ENCODE data around the gene ARV1. TPM values are rescaled to one million over a fixed set of nuclear protein-coding genes. Genes with fewer than 3 reads are reported as not detected.

Gene ARV1
- total and polyA plus RNA-seq, 4 donors = 10.7 to 19.6 (median 11.9) TPM

GRCh38 chr1:230970432-230970831 lies 8.5 kb upstream of the ARV1 start:
- ATAC-seq (ENCODE audit: low FRiP score) (no peak), DNase-seq (no peak)
- Histone ChIP-seq H3K4me3 (ENCODE audit: low read length in 2 of 2) (no peak overlapping the region), H3K27ac (ENCODE audit: low read depth in 1 of 2, low read length in 2 of 2) (no peak overlapping the region), H3K4me1 (ENCODE audit: control insufficient read depth in 1 of 2, insufficient read depth in 2 of 2, low read length in 2 of 2) (no peaks in the 10 kb centered on the region), H3K36me3 (ENCODE audit: control insufficient read depth in 1 of 2, insufficient read depth in 2 of 2, low read length in 1 of 2) (no peaks in the 10 kb centered on the region), H3K9me3 (ENCODE audit: control insufficient read depth, low read length) (no peaks in the 10 kb centered on the region), H3K27me3 (ENCODE audit: control insufficient read depth in 1 of 2, insufficient read depth in 2 of 2, low read length in 1 of 2) (no peaks in the 10 kb centered on the region)
- WGBS, 2 donors = 87 to 91% methylated on average over 5 of the region's 5 CpGs
- intact Hi-C loops (cut with DNase I) = no loop called here

- intact Hi-C loops (cut with DNase I) = no loop called here
- DNase-seq = no peak
- Histone ChIP-seq H3K27me3 (ENCODE audit: control insufficient read depth in 1 of 2, insufficient read depth in 2 of 2, low read length in 1 of 2) (no peaks in the 10 kb centered on the region), H3K4me1 (ENCODE audit: control insufficient read depth in 1 of 2, insufficient read depth in 2 of 2, low read length in 2 of 2) (no peaks in the 10 kb centered on the region), H3K36me3 (ENCODE audit: control insufficient read depth in 1 of 2, insufficient read depth in 2 of 2, low read length in 1 of 2) (peaks cover 0 to 2% of the 10 kb centered on the region in 2 donors), H3K27ac (ENCODE audit: low read depth in 1 of 2, low read length in 2 of 2) (no peak overlapping the region), H3K9me3 (ENCODE audit: control insufficient read depth, low read length) (no peaks in the 10 kb centered on the region), H3K4me3 (ENCODE audit: low read length in 2 of 2) (no peak overlapping the region)
- no peak for ATAC-seq (ENCODE audit: low FRiP score)
Measured at GRCh38 chr1:230971771-230972170, 7.1 kb upstream of the ARV1 start.

- Histone ChIP-seq H3K9me3 (ENCODE audit: control insufficient read depth, low read length) (no peaks in the 10 kb centered on the region), H3K27ac (ENCODE audit: low read depth in 1 of 2, low read length in 2 of 2) (no peak overlapping the region), H3K27me3 (ENCODE audit: control insufficient read depth in 1 of 2, insufficient read depth in 2 of 2, low read length in 1 of 2) (no peaks in the 10 kb centered on the region), H3K4me3 (ENCODE audit: low read length in 2 of 2) (no peak overlapping the region), H3K4me1 (ENCODE audit: control insufficient read depth in 1 of 2, insufficient read depth in 2 of 2, low read length in 2 of 2) (no peaks in the 10 kb centered on the region), H3K36me3 (ENCODE audit: control insufficient read depth in 1 of 2, insufficient read depth in 2 of 2, low read length in 1 of 2) (peaks cover 0 to 2% of the 10 kb centered on the region in 2 donors)
- WGBS, 2 donors = 47 to 55% methylated on average over 1 of the region's 1 CpG
- intact Hi-C loops (cut with DNase I) = no loop called here
- DNase-seq (no peak), ATAC-seq (ENCODE audit: low FRiP score) (no peak)
Measured at GRCh38 chr1:230972855-230973271, 6.0 kb upstream of the ARV1 start.

GRCh38 chr1:230975636-230976035 lies 3.3 kb upstream of the ARV1 start:
- intact Hi-C loops (cut with DNase I) = loop anchor here in 1 of 2 donors (5.0 kb wide), 2 partner anchors 58 to 178 kb away; no protein-coding TSS in a partner anchor
- peaks cover 0 to 6% of the 10 kb centered on the region in 2 donors for H3K4me1 ChIP-seq (ENCODE audit: control insufficient read depth in 1 of 2, insufficient read depth in 2 of 2, low read length in 2 of 2)
- WGBS, 2 donors = 72 to 79% methylated on average over 3 of the region's 3 CpGs

GRCh38 chr1:230976360-230976759 lies 2.5 kb upstream of the ARV1 start:
- Histone ChIP-seq H3K27me3 (ENCODE audit: control insufficient read depth in 1 of 2, insufficient read depth in 2 of 2, low read length in 1 of 2) (no peaks in the 10 kb centered on the region), H3K36me3 (ENCODE audit: control insufficient read depth in 1 of 2, insufficient read depth in 2 of 2, low read length in 1 of 2) (peaks cover 0 to 2% of the 10 kb centered on the region in 2 donors), H3K4me1 (ENCODE audit: control insufficient read depth in 1 of 2, insufficient read depth in 2 of 2, low read length in 2 of 2) (peaks cover 0 to 6% of the 10 kb centered on the region in 2 donors), H3K9me3 (ENCODE audit: control insufficient read depth, low read length) (no peaks in the 10 kb centered on the region), H3K4me3 (ENCODE audit: low read length in 2 of 2) (no peak overlapping the region), H3K27ac (ENCODE audit: low read depth in 1 of 2, low read length in 2 of 2) (no peak overlapping the region)
- no peak for ATAC-seq (ENCODE audit: low FRiP score)
- no peak for DNase-seq
- WGBS, 2 donors = 94 to 95% methylated on average over 4 of the region's 4 CpGs
- intact Hi-C loops (cut with DNase I) = loop anchor here in 1 of 2 donors (5.0 kb wide), 2 partner anchors 59 to 179 kb away; no protein-coding TSS in a partner anchor

More at GRCh38 chr1:230975636-230976035, 3.3 kb upstream of the ARV1 start:
- no peak for DNase-seq
- H3K27ac ChIP-seq (ENCODE audit: low read depth in 1 of 2, low read length in 2 of 2) = no peak overlapping the region
- no peak for ATAC-seq (ENCODE audit: low FRiP score)
- no peak overlapping the region for H3K4me3 ChIP-seq (ENCODE audit: low read length in 2 of 2)
- H3K36me3 ChIP-seq (ENCODE audit: control insufficient read depth in 1 of 2, insufficient read depth in 2 of 2, low read length in 1 of 2) = peaks cover 0 to 2% of the 10 kb centered on the region in 2 donors
- H3K27me3 ChIP-seq (ENCODE audit: control insufficient read depth in 1 of 2, insufficient read depth in 2 of 2, low read length in 1 of 2) = no peaks in the 10 kb centered on the region
- H3K9me3 ChIP-seq (ENCODE audit: control insufficient read depth, low read length) = no peaks in the 10 kb centered on the region

GRCh38 chr1:230976825-230977747 lies 1.8 kb upstream of the ARV1 start:
- no peak for ATAC-seq (ENCODE audit: low FRiP score)

GRCh38 chr1:230977761-230978490 lies 968 bp upstream of the ARV1 start:
- Histone ChIP-seq H3K9me3 (ENCODE audit: control insufficient read depth, low read length) (no peaks in the 10 kb centered on the region), H3K27ac (ENCODE audit: low read depth in 1 of 2, low read length in 2 of 2) (no peak overlapping the region), H3K36me3 (ENCODE audit: control insufficient read depth in 1 of 2, insufficient read depth in 2 of 2, low read length in 1 of 2) (peaks cover 0 to 2% of the 10 kb centered on the region in 2 donors), H3K4me3 (ENCODE audit: low read length in 2 of 2) (peak overlapping the region; percentile 69 to 76), H3K27me3 (ENCODE audit: control insufficient read depth in 1 of 2, insufficient read depth in 2 of 2, low read length in 1 of 2) (no peaks in the 10 kb centered on the region), H3K4me1 (ENCODE audit: control insufficient read depth in 1 of 2, insufficient read depth in 2 of 2, low read length in 2 of 2) (peaks cover 0 to 6% of the 10 kb centered on the region in 2 donors)
- peak; percentile 60 to 81 for DNase-seq
- ATAC-seq (ENCODE audit: low FRiP score) = peak; percentile 20
- intact Hi-C loops (cut with DNase I) = loop anchor here in 1 of 2 donors (5.0 kb wide), 2 partner anchors 61 to 181 kb away; no protein-coding TSS in a partner anchor
- WGBS, 2 donors = 2 to 3% methylated on average over 42 to 52 of the region's 52 CpGs

More at GRCh38 chr1:230976825-230977747, 1.8 kb upstream of the ARV1 start:
- WGBS, 2 donors = 81 to 85% methylated on average over 14 of the region's 14 CpGs
- H3K27me3 ChIP-seq (ENCODE audit: control insufficient read depth in 1 of 2, insufficient read depth in 2 of 2, low read length in 1 of 2) = no peaks in the 10 kb centered on the region
- H3K4me3 ChIP-seq (ENCODE audit: low read length in 2 of 2) = no peak overlapping the region
- H3K9me3 ChIP-seq (ENCODE audit: control insufficient read depth, low read length) = no peaks in the 10 kb centered on the region
- DNase-seq = no peak
- H3K36me3 ChIP-seq (ENCODE audit: control insufficient read depth in 1 of 2, insufficient read depth in 2 of 2, low read length in 1 of 2) = peaks cover 0 to 2% of the 10 kb centered on the region in 2 donors
- no peak overlapping the region for H3K27ac ChIP-seq (ENCODE audit: low read depth in 1 of 2, low read length in 2 of 2)
- peaks cover 0 to 6% of the 10 kb centered on the region in 2 donors for H3K4me1 ChIP-seq (ENCODE audit: control insufficient read depth in 1 of 2, insufficient read depth in 2 of 2, low read length in 2 of 2)
- intact Hi-C loops (cut with DNase I) = loop anchor here in 1 of 2 donors (5.0 kb wide), 2 partner anchors 60 to 180 kb away; no protein-coding TSS in a partner anchor

- intact Hi-C loops (cut with DNase I) = loop anchor here in 1 of 2 donors (5.0 kb wide), 2 partner anchors 62 to 182 kb away; no protein-coding TSS in a partner anchor
- Histone ChIP-seq H3K36me3 (ENCODE audit: control insufficient read depth in 1 of 2, insufficient read depth in 2 of 2, low read length in 1 of 2) (peaks cover 0 to 2% of the 10 kb centered on the region in 2 donors), H3K4me1 (ENCODE audit: control insufficient read depth in 1 of 2, insufficient read depth in 2 of 2, low read length in 2 of 2) (peaks cover 0 to 6% of the 10 kb centered on the region in 2 donors), H3K27ac (ENCODE audit: low read depth in 1 of 2, low read length in 2 of 2) (no peak overlapping the region), H3K27me3 (ENCODE audit: control insufficient read depth in 1 of 2, insufficient read depth in 2 of 2, low read length in 1 of 2) (no peaks in the 10 kb centered on the region), H3K9me3 (ENCODE audit: control insufficient read depth, low read length) (no peaks in the 10 kb centered on the region), H3K4me3 (ENCODE audit: low read length in 2 of 2) (peak overlapping the region; percentile 62 to 89)
- ATAC-seq (ENCODE audit: low FRiP score) (no peak), DNase-seq (no peak)
- WGBS, 2 donors = 7 to 8% methylated on average over 12 of the region's 12 CpGs
Measured at GRCh38 chr1:230979389-230979716, 459 bp downstream of the ARV1 start.
